Peyer's patch (tissue), 4 donors: ENCODE measurements around the gene IL10RB.

Experiments
- POLR2A ChIP-seq, 2 donors: fragments of 450-650 bp; IDR thresholded peaks; one replicate each; pipeline ENCODE4 v1.5.1; 2017; ENCODE audit warnings: antibody characterized with exemption in 2 of 2, mild to moderate bottlenecking in 2 of 2, moderate library complexity in 2 of 2
- TF ChIP-seq, protein P1 (sequence below), 6 experiments: fragments of 450-650 bp in 4 of 6; fragments of 200-600 bp in 2 of 6; sonication (generic) in 1 of 6; IDR thresholded peaks; one replicate each; pipeline ENCODE4 v1.5.1; 2017 to 2019; ENCODE audit warnings: antibody characterized with exemption in 6 of 6, mild to moderate bottlenecking in 3 of 6, moderate library complexity in 1 of 6

DNA sequence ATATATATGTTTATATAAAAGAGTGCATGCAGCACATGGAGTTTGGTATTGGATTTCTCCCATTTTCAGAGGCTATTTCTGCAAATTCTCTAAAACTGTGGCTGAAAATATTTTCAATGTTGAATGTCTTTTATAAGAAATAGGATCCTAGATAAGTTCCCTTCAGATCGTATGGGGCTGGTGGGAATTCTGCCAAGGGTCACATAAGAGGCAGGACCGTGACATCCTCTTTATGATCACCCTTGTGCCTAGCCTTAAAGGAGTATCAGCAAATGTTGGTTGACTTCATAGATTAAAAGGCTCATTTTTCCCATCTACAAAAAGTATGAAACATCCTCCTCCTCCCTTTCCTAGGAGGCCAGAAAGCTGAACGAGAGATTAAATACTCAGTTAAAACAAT lies 37.7 kb upstream of the IL10RB start:
- no peak for TF ChIP-seq POLR2A (IDR thresholded peaks at IDR 0.05)
- TF ChIP-seq, protein P1, sequence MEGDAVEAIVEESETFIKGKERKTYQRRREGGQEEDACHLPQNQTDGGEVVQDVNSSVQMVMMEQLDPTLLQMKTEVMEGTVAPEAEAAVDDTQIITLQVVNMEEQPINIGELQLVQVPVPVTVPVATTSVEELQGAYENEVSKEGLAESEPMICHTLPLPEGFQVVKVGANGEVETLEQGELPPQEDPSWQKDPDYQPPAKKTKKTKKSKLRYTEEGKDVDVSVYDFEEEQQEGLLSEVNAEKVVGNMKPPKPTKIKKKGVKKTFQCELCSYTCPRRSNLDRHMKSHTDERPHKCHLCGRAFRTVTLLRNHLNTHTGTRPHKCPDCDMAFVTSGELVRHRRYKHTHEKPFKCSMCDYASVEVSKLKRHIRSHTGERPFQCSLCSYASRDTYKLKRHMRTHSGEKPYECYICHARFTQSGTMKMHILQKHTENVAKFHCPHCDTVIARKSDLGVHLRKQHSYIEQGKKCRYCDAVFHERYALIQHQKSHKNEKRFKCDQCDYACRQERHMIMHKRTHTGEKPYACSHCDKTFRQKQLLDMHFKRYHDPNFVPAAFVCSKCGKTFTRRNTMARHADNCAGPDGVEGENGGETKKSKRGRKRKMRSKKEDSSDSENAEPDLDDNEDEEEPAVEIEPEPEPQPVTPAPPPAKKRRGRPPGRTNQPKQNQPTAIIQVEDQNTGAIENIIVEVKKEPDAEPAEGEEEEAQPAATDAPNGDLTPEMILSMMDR (IDR thresholded peaks at IDR 0.05), result no peak
